ENCODE results near the gene DNAJC10.

- TF ChIP-seq, protein P1, sequence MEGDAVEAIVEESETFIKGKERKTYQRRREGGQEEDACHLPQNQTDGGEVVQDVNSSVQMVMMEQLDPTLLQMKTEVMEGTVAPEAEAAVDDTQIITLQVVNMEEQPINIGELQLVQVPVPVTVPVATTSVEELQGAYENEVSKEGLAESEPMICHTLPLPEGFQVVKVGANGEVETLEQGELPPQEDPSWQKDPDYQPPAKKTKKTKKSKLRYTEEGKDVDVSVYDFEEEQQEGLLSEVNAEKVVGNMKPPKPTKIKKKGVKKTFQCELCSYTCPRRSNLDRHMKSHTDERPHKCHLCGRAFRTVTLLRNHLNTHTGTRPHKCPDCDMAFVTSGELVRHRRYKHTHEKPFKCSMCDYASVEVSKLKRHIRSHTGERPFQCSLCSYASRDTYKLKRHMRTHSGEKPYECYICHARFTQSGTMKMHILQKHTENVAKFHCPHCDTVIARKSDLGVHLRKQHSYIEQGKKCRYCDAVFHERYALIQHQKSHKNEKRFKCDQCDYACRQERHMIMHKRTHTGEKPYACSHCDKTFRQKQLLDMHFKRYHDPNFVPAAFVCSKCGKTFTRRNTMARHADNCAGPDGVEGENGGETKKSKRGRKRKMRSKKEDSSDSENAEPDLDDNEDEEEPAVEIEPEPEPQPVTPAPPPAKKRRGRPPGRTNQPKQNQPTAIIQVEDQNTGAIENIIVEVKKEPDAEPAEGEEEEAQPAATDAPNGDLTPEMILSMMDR (IDR thresholded peaks at IDR 0.05) = peak in 3 of 4 experiments; percentile 8 to 30 (median 13)
- no peak for TF ChIP-seq POLR2A (IDR thresholded peaks at IDR 0.05)
- TF ChIP-seq POLR2AphosphoS5 (IDR thresholded peaks at IDR 0.05) = no peak
Measured at GRCh38 chr2:182761903-182762302, 45.8 kb downstream of the DNAJC10 start.

Data from prostate gland (tissue), 2 donors.